ENCODE results near the gene FANCE.

The FANCE gene

DNA sequence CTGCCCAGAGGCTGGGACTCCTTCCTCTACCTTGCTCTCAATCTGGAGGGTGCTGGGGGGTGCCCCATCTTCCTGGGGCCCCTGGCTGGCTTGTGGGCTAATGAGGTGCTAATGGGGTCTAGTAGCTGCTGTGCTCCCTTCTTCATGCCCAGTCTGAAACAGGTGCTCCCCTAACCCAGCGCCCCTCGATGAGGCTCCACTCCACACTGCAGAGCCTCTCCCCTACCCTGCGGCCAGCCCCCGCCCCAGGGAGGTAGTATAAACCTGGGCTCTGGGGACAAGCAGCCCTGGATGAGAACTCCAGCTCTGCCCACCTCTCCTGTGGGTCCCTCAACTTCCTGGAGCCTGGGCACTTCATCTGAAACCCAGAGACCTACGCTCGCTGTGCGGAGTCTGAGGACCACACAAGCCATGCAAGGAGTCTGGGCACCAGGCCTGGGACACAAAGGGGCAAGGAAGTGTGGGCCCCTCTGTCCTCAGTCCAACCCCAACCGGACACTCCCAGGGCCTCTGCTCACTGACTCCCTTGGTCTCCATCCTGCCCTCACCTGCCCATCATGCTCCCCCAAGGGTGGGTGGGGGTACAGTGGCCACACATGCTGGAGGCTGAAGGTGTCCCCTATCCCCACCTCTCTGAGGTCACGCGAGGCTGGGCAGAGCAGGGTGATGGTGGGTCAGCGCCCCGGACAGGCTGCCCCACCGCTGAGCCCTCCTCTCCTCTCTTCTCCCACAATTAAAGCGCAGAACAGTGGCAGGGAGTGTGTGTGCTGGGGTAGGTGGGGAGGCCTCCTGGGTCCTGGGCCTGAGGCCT lies 22.2 kb downstream of the FANCE start:
- TF ChIP-seq, protein P1, sequence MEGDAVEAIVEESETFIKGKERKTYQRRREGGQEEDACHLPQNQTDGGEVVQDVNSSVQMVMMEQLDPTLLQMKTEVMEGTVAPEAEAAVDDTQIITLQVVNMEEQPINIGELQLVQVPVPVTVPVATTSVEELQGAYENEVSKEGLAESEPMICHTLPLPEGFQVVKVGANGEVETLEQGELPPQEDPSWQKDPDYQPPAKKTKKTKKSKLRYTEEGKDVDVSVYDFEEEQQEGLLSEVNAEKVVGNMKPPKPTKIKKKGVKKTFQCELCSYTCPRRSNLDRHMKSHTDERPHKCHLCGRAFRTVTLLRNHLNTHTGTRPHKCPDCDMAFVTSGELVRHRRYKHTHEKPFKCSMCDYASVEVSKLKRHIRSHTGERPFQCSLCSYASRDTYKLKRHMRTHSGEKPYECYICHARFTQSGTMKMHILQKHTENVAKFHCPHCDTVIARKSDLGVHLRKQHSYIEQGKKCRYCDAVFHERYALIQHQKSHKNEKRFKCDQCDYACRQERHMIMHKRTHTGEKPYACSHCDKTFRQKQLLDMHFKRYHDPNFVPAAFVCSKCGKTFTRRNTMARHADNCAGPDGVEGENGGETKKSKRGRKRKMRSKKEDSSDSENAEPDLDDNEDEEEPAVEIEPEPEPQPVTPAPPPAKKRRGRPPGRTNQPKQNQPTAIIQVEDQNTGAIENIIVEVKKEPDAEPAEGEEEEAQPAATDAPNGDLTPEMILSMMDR (IDR thresholded peaks at IDR 0.05; ENCODE audit: low read depth, low read length), result no peak

GRCh38 chr6:35474942-35475570 lies 22.9 kb downstream of the FANCE start:
- no peak overlapping the region for H3K4me3 ChIP-seq (ENCODE audit: low read depth, low read length)
- TF ChIP-seq, protein P1 (IDR thresholded peaks at IDR 0.05; ENCODE audit: low read depth, low read length), result no peak

More for the DNA sequence above, 22.2 kb downstream of the FANCE start:
- H3K4me3 ChIP-seq (ENCODE audit: low read depth, low read length), result no peak overlapping the region

DNA sequence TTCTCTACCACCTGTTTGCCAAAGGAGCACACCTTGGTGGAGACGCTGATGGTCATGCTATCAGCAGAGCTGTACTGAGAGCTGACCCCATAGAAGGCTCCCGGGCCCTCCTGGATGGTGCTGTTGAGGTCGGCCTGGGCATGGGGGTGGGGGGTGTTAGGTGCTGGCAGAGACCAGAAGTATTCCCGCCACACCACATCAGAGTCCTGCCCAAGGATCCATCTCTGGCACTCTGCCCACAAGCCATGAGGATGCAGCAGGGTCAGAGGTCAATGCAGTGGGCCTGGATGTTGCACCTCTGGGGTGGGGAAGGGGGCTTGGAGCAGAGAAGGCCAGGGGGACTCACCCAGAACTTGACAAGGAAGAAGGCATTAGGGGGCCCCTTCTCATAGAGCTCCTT lies 23.4 kb downstream of the FANCE start:
- H3K4me3 ChIP-seq (ENCODE audit: low read depth, low read length), result no peak overlapping the region
- TF ChIP-seq, protein P1 (IDR thresholded peaks at IDR 0.05; ENCODE audit: low read depth, low read length), result no peak

DNA sequence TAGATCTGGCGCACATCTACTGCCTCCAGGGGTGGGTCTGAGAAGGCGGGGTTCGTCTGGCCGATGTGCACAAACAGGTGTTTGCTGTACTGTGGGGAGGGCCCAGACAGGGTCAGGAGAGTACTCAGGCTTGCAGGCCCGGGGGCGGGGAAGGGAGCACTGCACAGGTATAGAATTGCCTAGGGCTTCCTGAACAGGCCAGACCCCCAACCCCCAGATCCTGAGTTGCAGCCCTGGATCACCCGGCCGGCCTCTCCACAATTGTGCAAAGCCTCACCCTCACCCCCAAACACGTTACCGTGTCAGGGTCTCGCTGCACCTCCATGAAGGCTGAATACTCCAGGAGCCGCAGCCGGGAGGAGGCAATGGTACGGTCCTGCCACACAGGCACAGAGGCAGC lies 23.9 kb downstream of the FANCE start:
- TF ChIP-seq, protein P1 (IDR thresholded peaks at IDR 0.05; ENCODE audit: low read depth, low read length), result no peak

GRCh38 chr6:35477028-35477427 lies 24.9 kb downstream of the FANCE start:
- H3K4me3 ChIP-seq (ENCODE audit: low read depth, low read length), result no peak overlapping the region
- TF ChIP-seq, protein P1 (IDR thresholded peaks at IDR 0.05; ENCODE audit: low read depth, low read length), result no peak

More for the DNA sequence above, 23.9 kb downstream of the FANCE start:
- H3K4me3 ChIP-seq (ENCODE audit: low read depth, low read length), result no peak overlapping the region

GRCh38 chr6:35477551-35478179 lies 25.5 kb downstream of the FANCE start:
- TF ChIP-seq, protein P1 (IDR thresholded peaks at IDR 0.05; ENCODE audit: low read depth, low read length), result no peak
- H3K4me3 ChIP-seq (ENCODE audit: low read depth, low read length), result no peak overlapping the region

DNA sequence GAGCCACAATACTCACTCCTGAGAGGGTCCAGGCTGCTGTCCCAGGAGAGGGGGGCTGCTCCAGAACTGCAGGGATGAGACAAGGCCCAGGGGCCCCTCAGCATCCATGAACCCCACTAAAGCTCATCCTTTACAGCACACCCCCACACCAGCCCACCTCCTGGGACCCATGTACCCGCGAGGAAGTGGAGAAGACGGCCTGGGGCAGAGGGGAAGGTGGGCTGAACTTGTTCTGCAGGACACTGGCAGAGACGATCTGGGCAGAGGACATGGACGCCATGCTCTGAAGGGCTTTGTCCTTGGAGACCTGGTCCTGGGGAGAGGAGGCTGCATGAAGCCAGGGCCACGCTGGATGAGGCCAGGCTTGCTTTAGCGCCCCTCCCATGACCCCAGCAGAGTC lies 26.1 kb downstream of the FANCE start:
- no peak overlapping the region for H3K4me3 ChIP-seq (ENCODE audit: low read depth, low read length)
- TF ChIP-seq, protein P1 (IDR thresholded peaks at IDR 0.05; ENCODE audit: low read depth, low read length), result no peak

All from WI38 (cell line).